NCI-H128 (cell line): ENCODE results near the gene EFCAB14.
A peak's percentile ranks its signal among the peaks of the same experiment; 100 is the strongest.
"Not testable (repeated sequence)": the region's sequence is repeated elsewhere in the genome, so short reads cannot be mapped to it uniquely, and the experiment has no call there.

Experiments
- DNase-seq: peaks from one replicate; lab custom pipeline; 2025; ENCODE audit not compliant: unreplicated experiment; lab: John Stamatoyannopoulos, UW

Gene EFCAB14

GRCh38 chr1:46724991-46725735 is 6.2 kb upstream of the EFCAB14 start:
- DNase-seq = peak; percentile 63

- no peak for DNase-seq
These were observed 5.0 kb upstream of the EFCAB14 start for GRCh38 chr1:46723901-46724300.

- no peak for DNase-seq
These were observed 2.8 kb upstream of the EFCAB14 start for GRCh38 chr1:46721686-46722205.

GRCh38 chr1:46721204-46721603 is 2.3 kb upstream of the EFCAB14 start:
- no peak for DNase-seq

GRCh38 chr1:46720319-46720718 is 1.4 kb upstream of the EFCAB14 start:
- not testable (repeated sequence) for DNase-seq

GRCh38 chr1:46719689-46720088 is 775 bp upstream of the EFCAB14 start:
- DNase-seq = no peak

- no peak for DNase-seq
These were observed 581 bp downstream of the EFCAB14 start for GRCh38 chr1:46718340-46718726.

GRCh38 chr1:46717654-46718053 is 1.3 kb downstream of the EFCAB14 start:
- DNase-seq = no peak

- DNase-seq = no peak
These were observed 3.9 kb downstream of the EFCAB14 start for GRCh38 chr1:46714976-46715375.

- no peak for DNase-seq
These were observed 10.8 kb downstream of the EFCAB14 start for GRCh38 chr1:46708121-46708520.

- DNase-seq = no peak
These were observed 13.5 kb downstream of the EFCAB14 start for GRCh38 chr1:46705408-46705807.

- no peak for DNase-seq
These were observed 14.8 kb downstream of the EFCAB14 start for GRCh38 chr1:46703927-46704641.

- DNase-seq = no peak
These were observed 19.2 kb downstream of the EFCAB14 start for GRCh38 chr1:46699666-46700065.

- DNase-seq = no peak
These were observed 21.9 kb downstream of the EFCAB14 start for GRCh38 chr1:46697053-46697452.

- not testable (repeated sequence) for DNase-seq
These were observed 24.2 kb downstream of the EFCAB14 start for GRCh38 chr1:46694676-46695075.

GRCh38 chr1:46692811-46693770 is 25.8 kb downstream of the EFCAB14 start:
- DNase-seq = no peak

GRCh38 chr1:46691997-46692790 is 26.7 kb downstream of the EFCAB14 start:
- no peak for DNase-seq

- DNase-seq = no peak
These were observed 27.9 kb downstream of the EFCAB14 start for GRCh38 chr1:46690931-46691421.

- DNase-seq = no peak
These were observed 29.0 kb downstream of the EFCAB14 start for GRCh38 chr1:46689897-46690296.

- DNase-seq = no peak
These were observed 29.6 kb downstream of the EFCAB14 start for GRCh38 chr1:46689356-46689755.
